HK-2 (cell line): ENCODE results near the gene UBXN7.
"Not testable (repeated sequence)": the region's sequence is repeated elsewhere in the genome, so short reads cannot be mapped to it uniquely, and the experiment has no call there.

Experiments
- DNase-seq: peaks from one replicate; pipeline ENCODE4 v3.0.0-alpha.2; 2018; ENCODE audit not compliant: unreplicated experiment

Gene UBXN7

GRCh38 chr3:196432137-196432879, at the start of gene UBXN7:
UBXN7 (minus strand) TSS chr3:196432427; CDS start chr3:196432399, 28 bp downstream.
- peak; percentile 99 for DNase-seq

DNA sequence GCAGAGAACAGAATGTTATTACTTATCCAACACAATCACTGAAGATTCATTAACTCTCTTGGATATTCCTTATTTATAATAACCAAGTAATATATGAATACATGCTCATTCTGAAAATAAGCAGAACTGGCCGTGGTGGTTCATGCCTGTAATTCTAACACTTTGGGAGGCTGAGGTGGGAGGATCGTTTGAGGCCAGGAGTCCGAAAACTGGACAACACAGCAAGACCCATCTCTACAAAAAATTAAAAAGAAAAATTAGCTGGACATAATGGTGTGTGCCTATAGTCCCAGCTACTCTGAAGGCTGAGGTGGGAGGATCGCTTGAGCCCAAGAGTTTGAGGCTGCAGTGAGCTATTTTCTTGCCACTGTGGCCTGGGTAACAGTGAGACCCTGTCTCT, 45.5 kb upstream of the UBXN7 start:
- DNase-seq, result no peak

DNA sequence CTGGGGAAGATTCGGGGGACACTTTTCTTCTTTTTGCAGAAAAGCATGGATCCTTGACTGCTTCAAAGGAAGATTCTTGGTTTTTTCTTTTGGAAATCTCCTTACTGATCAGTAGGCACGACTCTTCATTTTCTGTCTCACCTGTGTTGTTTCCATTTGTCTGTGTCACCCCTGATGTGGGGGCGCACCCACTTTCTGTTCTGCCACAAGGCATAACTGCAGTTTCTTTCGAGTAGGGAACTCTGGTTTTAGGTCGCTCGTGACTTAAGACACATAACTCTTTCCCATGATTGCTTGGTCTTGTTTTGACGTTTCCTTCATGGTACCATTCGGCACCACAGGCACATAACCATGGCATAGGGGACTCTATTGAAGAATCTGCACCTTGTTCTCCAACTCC, 40.1 kb upstream of the UBXN7 start:
- no peak for DNase-seq

DNA sequence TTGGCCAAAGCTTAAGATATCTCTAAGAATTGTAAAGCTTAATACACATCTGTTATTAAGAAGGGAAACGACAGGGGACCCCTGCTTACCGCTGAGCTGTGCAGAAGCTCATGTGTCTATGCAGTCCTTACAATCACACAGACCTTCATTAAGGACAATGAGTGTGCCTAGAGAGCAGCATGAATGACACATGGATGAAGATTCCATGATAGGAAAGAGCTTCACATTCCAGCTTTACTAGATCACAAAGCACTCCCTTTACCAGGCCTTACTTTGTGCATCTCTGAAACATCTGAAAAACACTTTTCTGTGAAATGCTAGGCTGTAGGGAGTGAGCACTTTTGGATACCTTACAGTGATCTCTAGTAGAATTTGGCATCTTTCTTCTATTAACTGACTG, 39.3 kb upstream of the UBXN7 start:
- no peak for DNase-seq

GRCh38 chr3:196470182-196470581, 38.0 kb upstream of the UBXN7 start:
- not testable (repeated sequence) for DNase-seq

DNA sequence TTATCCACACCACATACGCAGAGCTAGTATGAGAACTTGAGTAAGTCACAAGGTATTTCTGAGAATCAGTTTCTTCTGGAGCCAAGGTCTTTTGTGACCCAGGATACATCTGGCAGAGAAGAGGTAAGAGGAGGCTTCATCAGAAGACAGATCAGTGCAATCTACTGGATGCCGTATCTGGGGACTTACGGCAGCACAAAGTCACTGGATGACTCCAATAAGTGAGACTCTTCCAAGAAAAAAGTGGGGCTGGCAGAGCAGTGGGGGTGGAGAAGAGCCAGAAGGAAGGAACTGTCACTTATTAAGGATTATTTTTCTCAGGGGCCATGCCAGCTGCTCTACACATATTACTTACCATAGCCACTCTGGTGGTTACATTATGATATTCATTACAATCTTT, 31.6 kb upstream of the UBXN7 start:
- DNase-seq, result no peak

DNA sequence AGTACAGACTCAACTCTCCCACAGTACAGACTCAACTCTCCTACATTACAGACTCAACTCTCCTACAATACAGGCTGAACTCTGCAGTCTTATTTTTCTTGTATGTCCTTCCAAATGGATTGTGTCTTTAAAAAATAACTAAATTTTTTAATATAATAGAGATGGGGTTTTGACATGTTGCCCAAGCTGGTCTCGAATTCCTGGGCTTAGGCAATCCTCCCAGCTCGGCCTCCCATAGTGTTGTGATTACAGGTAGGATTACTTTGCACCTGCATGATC, 31.2 kb upstream of the UBXN7 start:
- DNase-seq, result no peak

GRCh38 chr3:196462680-196463477, 30.7 kb upstream of the UBXN7 start:
- DNase-seq, result not testable (repeated sequence)

- no peak for DNase-seq
Measured at GRCh38 chr3:196458063-196458462, 25.8 kb upstream of the UBXN7 start.

- DNase-seq, result not testable (repeated sequence)
Measured at GRCh38 chr3:196457470-196457869, 25.2 kb upstream of the UBXN7 start.

- peak; percentile 47 for DNase-seq
Measured at GRCh38 chr3:196454935-196455334, 22.7 kb upstream of the UBXN7 start.

GRCh38 chr3:196445391-196445790, 13.2 kb upstream of the UBXN7 start:
- DNase-seq, result not testable (repeated sequence)

DNA sequence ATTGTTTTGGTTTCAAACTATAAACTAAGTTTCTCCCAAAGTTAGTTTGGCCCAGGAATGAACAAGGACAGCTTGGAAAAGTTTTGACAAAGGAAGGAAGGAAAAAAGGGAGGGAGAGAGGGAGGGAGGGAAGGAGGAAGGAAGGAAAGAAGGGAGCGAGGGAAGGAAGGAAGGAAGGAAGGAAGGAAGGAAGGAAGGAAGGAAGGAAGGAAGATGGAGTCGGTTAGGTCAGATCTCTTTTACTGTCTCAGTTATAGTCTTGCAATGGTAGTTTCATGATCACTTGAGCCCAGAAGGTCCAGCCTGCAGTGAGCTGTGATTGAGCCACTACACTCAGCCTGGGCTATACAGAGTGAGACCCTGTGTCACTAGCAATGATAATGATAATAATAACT, 12.3 kb upstream of the UBXN7 start:
- no peak for DNase-seq

- no peak for DNase-seq
Measured at GRCh38 chr3:196440696-196441095, 8.5 kb upstream of the UBXN7 start.

DNA sequence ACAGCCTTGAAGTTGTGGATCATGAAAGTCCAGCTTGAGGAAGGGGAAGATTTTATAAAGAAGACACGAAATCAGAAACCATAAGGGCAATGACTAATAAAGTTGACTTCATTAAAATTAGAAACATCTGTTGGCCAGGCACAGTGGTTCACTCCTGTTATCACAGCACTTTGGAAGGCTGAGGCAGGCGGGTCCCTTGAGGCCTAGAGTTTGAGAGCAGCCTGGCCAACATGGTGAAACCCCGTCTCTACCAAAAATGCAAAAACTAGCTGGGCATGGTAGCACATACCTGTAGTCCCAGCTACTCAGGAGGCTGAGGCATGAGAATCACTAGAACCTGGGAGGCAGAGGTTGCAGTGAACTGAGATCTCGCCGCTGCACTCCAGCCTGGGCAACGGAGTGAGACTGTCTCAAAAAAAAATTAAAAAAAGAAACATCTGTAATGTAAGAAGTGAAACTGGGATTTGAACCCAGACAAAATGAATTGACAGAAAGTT, 7.9 kb upstream of the UBXN7 start:
- no peak for DNase-seq

- DNase-seq, result peak; percentile 28
Measured at GRCh38 chr3:196431181-196432136, 768 bp downstream of the UBXN7 start.

DNA sequence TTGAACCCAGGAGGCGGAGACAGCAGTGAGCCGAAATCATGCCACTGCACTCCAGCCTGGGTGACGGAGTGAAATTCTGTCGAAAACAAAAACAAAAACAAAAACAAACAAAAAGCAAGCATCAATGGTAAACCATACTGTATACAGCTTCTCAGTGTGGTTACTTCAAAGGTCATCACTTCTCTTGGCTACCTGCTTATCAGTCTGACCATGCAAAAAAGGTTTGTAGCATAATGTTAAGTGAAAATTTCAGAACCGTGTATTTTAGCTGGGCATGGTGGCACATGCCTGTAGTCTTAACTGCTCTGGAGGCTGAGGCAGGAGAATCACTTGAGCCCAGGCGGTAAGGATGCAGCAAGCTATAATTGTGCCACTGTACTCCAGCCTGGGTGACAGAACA, 4.2 kb downstream of the UBXN7 start:
- no peak for DNase-seq

GRCh38 chr3:196424421-196424820, 7.8 kb downstream of the UBXN7 start:
- DNase-seq, result not testable (repeated sequence)

DNA sequence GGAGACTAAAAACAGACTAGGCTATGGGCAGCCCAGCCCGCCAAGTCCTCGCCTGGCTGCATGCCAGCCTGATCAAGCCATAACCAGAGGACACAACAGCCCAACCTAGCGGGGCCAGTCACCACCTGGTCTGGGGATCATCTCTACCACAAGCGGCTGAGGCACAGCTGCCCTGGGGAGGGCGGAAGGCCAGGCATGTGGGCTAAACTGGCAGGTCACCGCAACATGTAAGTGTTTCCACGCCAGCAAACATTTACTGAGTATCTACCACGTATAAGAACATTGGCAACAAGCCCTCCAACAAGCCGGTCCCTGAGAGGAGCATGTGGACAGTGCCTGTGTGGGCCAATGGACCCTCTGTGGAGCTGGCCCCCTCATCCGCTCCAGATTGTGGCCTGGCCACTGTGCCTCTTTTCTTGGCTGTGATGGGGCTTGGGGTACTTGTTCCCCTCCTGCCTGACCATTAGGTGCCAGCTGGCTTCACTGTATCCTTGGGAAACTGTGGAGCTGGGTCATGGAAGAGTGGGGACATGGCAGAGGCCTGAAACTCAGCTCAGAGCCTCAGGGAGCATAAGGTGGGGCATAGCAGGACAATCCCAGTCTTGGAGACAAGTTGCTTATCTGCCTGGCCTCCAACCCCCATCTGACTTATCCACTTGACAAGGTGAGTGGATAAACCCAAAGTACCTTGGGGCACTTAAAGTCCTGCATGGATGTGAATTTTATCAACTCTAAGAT, 9.0 kb downstream of the UBXN7 start:
- DNase-seq, result peak; percentile 25

DNA sequence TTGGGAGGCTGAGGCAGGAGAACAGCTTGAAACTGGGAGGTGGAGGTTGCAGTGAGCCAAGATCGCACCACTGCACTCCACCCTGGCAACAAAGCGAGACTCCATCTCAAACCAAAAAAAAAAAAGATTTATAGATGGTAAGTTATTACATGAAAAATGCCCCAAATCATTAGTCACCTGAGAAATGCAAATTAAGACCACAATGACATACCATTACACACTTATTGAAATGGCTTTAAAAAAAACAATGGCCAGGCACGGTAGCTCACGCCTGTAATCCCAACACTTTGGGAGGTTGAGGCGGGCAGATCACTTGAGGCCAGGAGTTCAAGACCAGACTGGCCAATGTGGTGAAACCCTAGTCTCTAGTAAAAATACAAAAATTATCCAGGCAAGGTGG, 10.6 kb downstream of the UBXN7 start:
- DNase-seq, result not testable (repeated sequence)

- DNase-seq, result no peak
Measured at GRCh38 chr3:196419386-196419785, 12.8 kb downstream of the UBXN7 start.
